ENCODE data around the gene ZNF324B. TPM values are rescaled to one million over a fixed set of nuclear protein-coding genes. Genes with fewer than 3 reads are reported as not detected.

The ZNF324B gene
- total RNA-seq, 1 experiment from 2014 or later, result 4.6 TPM

GRCh38 chr19:58408152-58409009, 43.0 kb upstream of the ZNF324B start, which contains the start of gene ZNF584:
Gene ZNF584, plus strand, starts transcription at chr19:58408649. Its CDS starts 499 bp downstream, at chr19:58409148.
- peak within 1 kb of the TSS; percentile 87 for H3K27ac Mint-ChIP-seq (ENCODE audit: unreplicated experiment)
- peak; percentile 94 to 97 for DNase-seq
- TF ChIP-seq CTCF (IDR thresholded peaks at IDR 0.05; ENCODE audit: insufficient read depth in 1 of 2, low read depth in 1 of 2, low read length in 1 of 2, severe bottlenecking in 1 of 2, unreplicated experiment in 1 of 2), result no peak
- H3K36me3 Mint-ChIP-seq (ENCODE audit: insufficient read depth, unreplicated experiment), result peaks cover 17% of the 10 kb centered on the region
- no TSS peak for BruUV-seq (replicated peaks)
- Histone ChIP-seq H3K4me3 (ENCODE audit: low read depth, low read length) (peak within 1 kb of the TSS; percentile 73), H3K4me1 (peaks cover 16% of the 10 kb centered on the region), H3K27me3 (replicated peaks; ENCODE audit: control insufficient read depth, insufficient read depth, low read length) (no peaks in the 10 kb centered on the region), H3K9me3 (no peaks in the 10 kb centered on the region), H3K36me3 (ENCODE audit: control insufficient read depth, insufficient read depth, low read length) (no peaks in the 10 kb centered on the region; the same call in 1 of the 2 replicates)
- CTCF ChIA-PET, result interaction anchor here (0.6 to 1.0 kb wide), 3 partner anchors 46 to 167 kb away, joined by 4 read pairs; partner anchors contain the start of genes ZNF497 and ZSCAN22
- peak within 1 kb of the TSS; percentile 95 for H3K4me3 Mint-ChIP-seq (ENCODE audit: unreplicated experiment)
- POLR2A ChIA-PET, result interaction anchor here (0.5 to 1.0 kb wide), 11 partner anchors 10 to 135 kb away, joined by 3 to 14 read pairs (median 3); partner anchors contain the start of genes RNF225, TRIM28, ZBTB45 and ZNF324B
- no peaks in the 10 kb centered on the region for H3K27me3 Mint-ChIP-seq (ENCODE audit: insufficient read depth, unreplicated experiment)
- peaks cover 22% of the 10 kb centered on the region for H3K4me1 Mint-ChIP-seq (ENCODE audit: low read depth, unreplicated experiment)
- no peaks in the 10 kb centered on the region for H3K9me3 Mint-ChIP-seq (ENCODE audit: unreplicated experiment)
- intact Hi-C loops (cut with micrococcal nuclease; ENCODE audit: unreplicated experiment), result loop anchor here (1.0 kb wide), 2 partner anchors 43 to 58 kb away; partner anchors contain the start of gene ZNF324B

- Histone ChIP-seq H3K9me3 (no peaks in the 10 kb centered on the region), H3K36me3 (ENCODE audit: control insufficient read depth, insufficient read depth, low read length) (no peaks in the 10 kb centered on the region; the same call in 1 of the 2 replicates), H3K27me3 (replicated peaks; ENCODE audit: control insufficient read depth, insufficient read depth, low read length) (no peaks in the 10 kb centered on the region), H3K4me1 (peaks cover 16% of the 10 kb centered on the region), H3K4me3 (ENCODE audit: low read depth, low read length) (peak overlapping the region; percentile 73)
- POLR2A ChIA-PET, result interaction anchor here (0.5 to 1.0 kb wide), 11 partner anchors 9 to 135 kb away, joined by 3 to 14 read pairs (median 3); partner anchors contain the start of genes RNF225, TRIM28, ZBTB45 and ZNF324B
- Mint-ChIP-seq H3K27ac (ENCODE audit: unreplicated experiment) (peak overlapping the region; percentile 87), H3K4me3 (ENCODE audit: unreplicated experiment) (peak overlapping the region; percentile 95), H3K4me1 (ENCODE audit: low read depth, unreplicated experiment) (peaks cover 22% of the 10 kb centered on the region), H3K36me3 (ENCODE audit: insufficient read depth, unreplicated experiment) (peaks cover 17% of the 10 kb centered on the region), H3K27me3 (ENCODE audit: insufficient read depth, unreplicated experiment) (no peaks in the 10 kb centered on the region), H3K9me3 (ENCODE audit: unreplicated experiment) (no peaks in the 10 kb centered on the region)
- CTCF ChIA-PET, result interaction anchor here (0.6 to 1.0 kb wide), 4 partner anchors 47 to 166 kb away, joined by 4 read pairs; partner anchors contain the start of genes ZBTB45, ZNF497 and ZSCAN22
- peak in 1 of 2 experiments; percentile 37 for DNase-seq
- no TSS peak for BruUV-seq (replicated peaks)
- intact Hi-C loops (cut with micrococcal nuclease; ENCODE audit: unreplicated experiment), result no loop called here
- TF ChIP-seq CTCF (IDR thresholded peaks at IDR 0.05; ENCODE audit: insufficient read depth in 1 of 2, low read depth in 1 of 2, low read length in 1 of 2, severe bottlenecking in 1 of 2, unreplicated experiment in 1 of 2), result no peak
Measured at GRCh38 chr19:58409010-58409790, 42.2 kb upstream of the ZNF324B start.

GRCh38 chr19:58416604-58417003, 34.8 kb upstream of the ZNF324B start:
- no peak for TF ChIP-seq CTCF (IDR thresholded peaks at IDR 0.05; ENCODE audit: insufficient read depth in 1 of 2, low read depth in 1 of 2, low read length in 1 of 2, severe bottlenecking in 1 of 2, unreplicated experiment in 1 of 2)
- Mint-ChIP-seq H3K27me3 (ENCODE audit: insufficient read depth, unreplicated experiment) (no peaks in the 10 kb centered on the region), H3K27ac (ENCODE audit: unreplicated experiment) (no peak overlapping the region), H3K4me3 (ENCODE audit: unreplicated experiment) (no peak overlapping the region), H3K4me1 (ENCODE audit: low read depth, unreplicated experiment) (no peaks in the 10 kb centered on the region), H3K9me3 (ENCODE audit: unreplicated experiment) (peaks cover 8% of the 10 kb centered on the region), H3K36me3 (ENCODE audit: insufficient read depth, unreplicated experiment) (no peaks in the 10 kb centered on the region)
- POLR2A ChIA-PET, result no interaction called here
- CTCF ChIA-PET, result no interaction called here
- Histone ChIP-seq H3K9me3 (no peaks in the 10 kb centered on the region), H3K4me3 (ENCODE audit: low read depth, low read length) (no peak overlapping the region), H3K4me1 (no peaks in the 10 kb centered on the region), H3K36me3 (ENCODE audit: control insufficient read depth, insufficient read depth, low read length) (no peaks in the 10 kb centered on the region; the same call in 1 of the 2 replicates), H3K27me3 (replicated peaks; ENCODE audit: control insufficient read depth, insufficient read depth, low read length) (no peaks in the 10 kb centered on the region)
- no peak for DNase-seq
- intact Hi-C loops (cut with micrococcal nuclease; ENCODE audit: unreplicated experiment), result no loop called here
- BruUV-seq (replicated peaks), result no TSS peak
